Measurements from ENCODE around the gene SPECC1. TPM values are rescaled to one million over a fixed set of nuclear protein-coding genes. Genes with fewer than 3 reads are reported as not detected.
"Not testable (repeated sequence)": the region's sequence is repeated elsewhere in the genome, so short reads cannot be mapped to it uniquely, and the experiment has no call there.

Gene SPECC1
- total and polyA plus RNA-seq, 10 of the 15 experiments (the other 5 are each of a cell fraction or from before 2014, with no cell fraction given): 6.4 to 40.6 (median 23.9) TPM

DNA sequence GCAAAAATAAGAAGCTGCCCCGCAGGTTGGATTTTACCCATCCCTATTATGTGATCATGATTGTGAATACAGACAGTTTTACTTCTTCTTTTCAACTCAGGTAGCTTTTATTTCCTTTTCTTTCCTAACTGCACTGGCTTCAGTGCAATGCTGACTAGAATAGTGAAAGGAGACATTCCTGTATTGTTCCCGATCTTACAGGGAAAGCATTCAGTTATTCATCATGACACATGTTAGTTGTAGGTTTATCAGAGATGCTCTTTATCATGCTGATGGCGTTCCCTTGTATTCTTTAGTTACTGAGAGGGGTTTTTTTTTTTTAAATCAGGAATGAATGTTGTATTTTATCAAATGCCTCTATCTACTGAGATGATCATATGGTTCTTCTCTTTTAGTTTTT is 343.4 kb downstream of the SPECC1 start:
- H3K27me3 ChIP-seq (replicated peaks in 1 of 2; ENCODE audit: control insufficient read depth in 2 of 2, insufficient read depth in 2 of 2, low read length in 1 of 2); RAD21 ChIA-PET (ENCODE audit: unreplicated experiment); CTCF ChIA-PET; intact Hi-C loops (cut with micrococcal nuclease; ENCODE audit: unreplicated experiment); POLR2A ChIA-PET; H3K9ac ChIP-seq (ENCODE audit: control insufficient read depth, insufficient read depth, low read length); DNase-seq (ENCODE audit: low read depth, low spot score); H3K4me1 ChIP-seq (ENCODE audit: control insufficient read depth, insufficient read depth, low read length); H3K4me2 ChIP-seq (ENCODE audit: control insufficient read depth, insufficient read depth); H4K20me1 ChIP-seq (ENCODE audit: control insufficient read depth, insufficient read depth); H3K4me3 ChIP-seq; H2AFZ ChIP-seq (ENCODE audit: control insufficient read depth, low read depth, low read length); H3K79me2 ChIP-seq (ENCODE audit: control insufficient read depth, insufficient read depth, low read length); in situ Hi-C loops (cut with MboI); H3K27ac ChIP-seq (ENCODE audit: control insufficient read depth, insufficient read depth); ATAC-seq; FAIRE-seq; H3K9me3 ChIP-seq (replicated peaks; ENCODE audit: control insufficient read depth, insufficient read depth, low read length); BruUV-seq (replicated peaks); SMC1A ChIA-PET (ENCODE audit: uncharacterized antibody, unreplicated experiment); H3K36me3 ChIP-seq (ENCODE audit: control insufficient read depth in 2 of 2, insufficient read depth in 2 of 2, low read length in 1 of 2): not testable (repeated sequence)
- 58% methylated on average over 3 of the region's 3 CpGs for WGBS (ENCODE audit: insufficient coverage, insufficient replicate concordance, low lambda C conversion rate, missing lambda C conversion rate)

GRCh38 chr17:20363846-20364245 is 354.7 kb downstream of the SPECC1 start:
- RAD21 ChIA-PET (ENCODE audit: unreplicated experiment); H3K4me1 ChIP-seq (ENCODE audit: control insufficient read depth, insufficient read depth, low read length); H2AFZ ChIP-seq (ENCODE audit: control insufficient read depth, low read depth, low read length); BruUV-seq (replicated peaks); H4K20me1 ChIP-seq (ENCODE audit: control insufficient read depth, insufficient read depth); CTCF ChIA-PET; H3K9me3 ChIP-seq (replicated peaks; ENCODE audit: control insufficient read depth, insufficient read depth, low read length); H3K9ac ChIP-seq (ENCODE audit: control insufficient read depth, insufficient read depth, low read length); H3K36me3 ChIP-seq (ENCODE audit: control insufficient read depth in 2 of 2, insufficient read depth in 2 of 2, low read length in 1 of 2); H3K4me2 ChIP-seq (ENCODE audit: control insufficient read depth, insufficient read depth); H3K79me2 ChIP-seq (ENCODE audit: control insufficient read depth, insufficient read depth, low read length); H3K27me3 ChIP-seq (replicated peaks in 1 of 2; ENCODE audit: control insufficient read depth in 2 of 2, insufficient read depth in 2 of 2, low read length in 1 of 2); POLR2A ChIA-PET; in situ Hi-C loops (cut with MboI); ATAC-seq; DNase-seq (ENCODE audit: low read depth, low spot score); FAIRE-seq; intact Hi-C loops (cut with micrococcal nuclease; ENCODE audit: unreplicated experiment); SMC1A ChIA-PET (ENCODE audit: uncharacterized antibody, unreplicated experiment); H3K4me3 ChIP-seq; H3K27ac ChIP-seq (ENCODE audit: control insufficient read depth, insufficient read depth): not testable (repeated sequence)
- WGBS (ENCODE audit: insufficient coverage, insufficient replicate concordance, low lambda C conversion rate, missing lambda C conversion rate): 70% methylated on average over 2 of the region's 4 CpGs

Small RNA genes lying within 50 kb of the gene (small RNA-seq; reads per million reads assigned to genes)
- gene AC008088.1 (not detected), gene RNU6-1057P (not detected), gene RNU6-258P (not detected), gene RNU6-467P (not detected)

Other genes with a start within 250 kb of the SPECC1 start
- 2.0 and 2.6 TPM in 2 replicates for gene ULK2, start 141.4 kb upstream of the SPECC1 start, total RNA-seq (2014; rRNA removed)
- 1.2 and 1.6 TPM in 2 replicates for gene ULK2, start 141.4 kb upstream of the SPECC1 start, total RNA-seq (2014; rRNA removed; fragmentation: Illumina TruSeq; extraction: Trizol)
- gene ULK2, start 141.4 kb upstream of the SPECC1 start, total RNA-seq (2021): 2.4 and 2.6 TPM in 2 replicates
- gene ULK2, start 141.4 kb upstream of the SPECC1 start, polyA plus RNA-seq (2011; rRNA removed): 4.9 and 5.3 TPM in 2 replicates
- 3.4 and 5.8 TPM in 2 replicates for gene ULK2, start 141.4 kb upstream of the SPECC1 start, polyA plus RNA-seq (2014; fragmentation: Illumina TruSeq; extraction: Trizol)
- under 1 TPM; 0.29 to 0.39 TPM for gene ULK2, start 141.4 kb upstream of the SPECC1 start, polyA plus RNA-seq (2014; fragmentation: Nextera tagmentation; extraction: Ambion mirVana)
- 2.3 and 3.1 TPM in 2 replicates for gene ULK2, start 141.4 kb upstream of the SPECC1 start, polyA plus RNA-seq (2014; rRNA removed)
- gene ULK2, start 141.4 kb upstream of the SPECC1 start, polyA plus RNA-seq (2016; fragmentation: Nextera tagmentation; extraction: Ambion mirVana): 1 to 10 TPM in 1 of 2 experiments, under 1 TPM in 1; 0.97 to 1.0 TPM
- gene AKAP10, start 31.5 kb upstream of the SPECC1 start, total RNA-seq (2014; rRNA removed): 10.8 and 15.9 TPM in 2 replicates
- gene AKAP10, start 31.5 kb upstream of the SPECC1 start, total RNA-seq (2014; rRNA removed; fragmentation: Illumina TruSeq; extraction: Trizol): 15.4 and 16.2 TPM in 2 replicates
- 16.7 and 19.3 TPM in 2 replicates for gene AKAP10, start 31.5 kb upstream of the SPECC1 start, total RNA-seq (2021)
- 23.7 and 29.3 TPM in 2 replicates for gene AKAP10, start 31.5 kb upstream of the SPECC1 start, polyA plus RNA-seq (2011; rRNA removed)
- gene AKAP10, start 31.5 kb upstream of the SPECC1 start, polyA plus RNA-seq (2014; fragmentation: Illumina TruSeq; extraction: Trizol): 12.3 and 12.6 TPM in 2 replicates
- gene AKAP10, start 31.5 kb upstream of the SPECC1 start, polyA plus RNA-seq (2014; fragmentation: Nextera tagmentation; extraction: Ambion mirVana): 1 to 10 TPM; 4.3 to 5.1 TPM
- gene AKAP10, start 31.5 kb upstream of the SPECC1 start, polyA plus RNA-seq (2014; rRNA removed): 11.2 and 13.3 TPM in 2 replicates
- 10 to 100 TPM; 16.6 to 18.7 TPM for gene AKAP10, start 31.5 kb upstream of the SPECC1 start, polyA plus RNA-seq (2016; fragmentation: Nextera tagmentation; extraction: Ambion mirVana)